Kidney (tissue), 14 donors: Measurements from ENCODE around the gene NSMCE1. TPM values are rescaled to one million over a fixed set of nuclear protein-coding genes. Genes with fewer than 3 reads are reported as not detected.

Source experiments
- DNase-seq, 5 donors: peaks; one replicate each; pipeline ENCODE4 v3.0.0-alpha.2; 2013 to 2020
- FAIRE-seq: peaks from 2 replicates; lab custom pipeline; 2012; peaks lifted over from hg19 to GRCh38; lab: Jason Lieb, UNC
- H3K27ac ChIP-seq, 2 donors: one replicate each; pipeline ENCODE4 v1.7.0; 2013; ENCODE audit warnings: low read depth in 2 of 2, low read length in 2 of 2, inconsistent platforms in 1 of 2
- H3K27me3 ChIP-seq: one replicate; pipeline ENCODE4 v1.7.1; 2013; ENCODE audit warnings: low read length, inconsistent platforms; ENCODE audit not compliant: control insufficient read depth, insufficient read depth
- H3K36me3 ChIP-seq, 3 donors: one replicate each; pipeline versions ENCODE4 v1.7.0 to v1.7.1; 2013; ENCODE audit warnings: low read length in 3 of 3, control low read depth in 1 of 3, inconsistent platforms in 1 of 3; ENCODE audit not compliant: insufficient read depth in 3 of 3, control insufficient read depth in 2 of 3
- H3K4me1 ChIP-seq, 3 donors: one replicate each; pipeline versions ENCODE4 v1.7.0 to v1.7.1; 2013; ENCODE audit warnings: low read length in 3 of 3, inconsistent platforms in 1 of 3, low read depth in 1 of 3; ENCODE audit not compliant: control insufficient read depth in 2 of 3, insufficient read depth in 2 of 3
- H3K4me3 ChIP-seq, 3 donors: one replicate each; pipeline versions ENCODE4 v1.7.0 to v1.8.1; 2013; ENCODE audit warnings: low read length in 3 of 3, control low read depth in 1 of 3, inconsistent platforms in 1 of 3
- H3K9ac ChIP-seq, 3 donors: one replicate each; pipeline versions ENCODE4 v1.7.0 to v1.7.1; 2013; ENCODE audit warnings: low read length in 3 of 3, control low read depth in 1 of 3, inconsistent platforms in 1 of 3
- H3K9me3 ChIP-seq, 3 donors: one replicate each; pipeline versions ENCODE4 v1.7.0 to v1.7.1; 2013; ENCODE audit warnings: low read length in 3 of 3, control low read depth in 1 of 3, inconsistent platforms in 1 of 3; ENCODE audit not compliant: control insufficient read depth in 2 of 3, insufficient read depth in 1 of 3
- intact Hi-C: fragments of 100-400 bp; cut with DNase I; formaldehyde crosslinking; loops from one replicate; pipeline ENCODE4 v1.11.1; 2022
- polyA plus RNA-seq: library from polyadenylated mRNA; stranded (reverse); fragments of 350-450 nt; fragmentation: Illumina TruSeq; extraction: RNeasy Lipid Tissue Mini Kit (QIAGEN cat#74804); gene quantifications from one replicate; pipeline ENCODE4 v1.2.3, GENCODE V29; 2014; ENCODE audit warnings: low read depth, low replicate concordance; ENCODE audit not compliant: insufficient read depth
- total RNA-seq: library from RNA; stranded (reverse); fragmentation: NEBNext Ultra II Directional; extraction: Animal tissue kit (Norgen Biotek cat#: 25700); gene quantifications from one replicate; pipeline ENCODE4 v1.2.1, GENCODE V29; 2021
- TF ChIP-seq, protein P1 (sequence below): IDR thresholded peaks from 3 replicates; pipeline ENCODE4 v1.5.1; 2012; ENCODE audit warnings: mild to moderate bottlenecking, moderate library complexity, borderline replicate concordance; ENCODE audit not compliant: insufficient read depth; ENCODE audit errors: extremely low read depth
- donor health status: control.
- donor health status: control.
- donor health status: control.
- donor health status: control.
- donor health status: control.
- donor health status: DM: yes; HTN: yes; CAD: no.
- donor health status: Normal renal cell carcinoma (clear cell type).

Gene NSMCE1
- total and polyA plus RNA-seq, 2 donors from 2014 or later = 72.1 to 145 TPM

DNA sequence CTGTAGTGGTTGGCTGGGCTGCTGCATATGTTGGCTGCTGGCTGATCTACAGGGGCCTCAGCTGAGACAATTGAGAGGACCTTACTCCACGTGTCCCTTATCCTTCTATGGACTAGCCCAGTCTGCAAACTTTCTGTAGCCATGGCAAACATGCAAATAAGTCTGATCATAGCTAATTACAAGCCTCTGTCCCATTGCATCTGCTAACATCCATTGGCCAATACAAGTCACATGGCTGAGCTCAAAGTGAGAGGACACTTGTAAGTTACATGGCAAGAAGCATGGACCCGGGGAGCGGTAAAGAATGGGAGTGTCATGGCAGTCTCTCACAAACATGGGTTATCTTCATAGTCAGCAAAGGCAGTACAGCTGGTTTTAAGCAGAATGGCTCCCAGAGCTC lies 33.6 kb upstream of the NSMCE1 start:
- H3K36me3 ChIP-seq = no peaks in the 10 kb centered on the region
- intact Hi-C loops = no loop called here
- DNase-seq (no peak), FAIRE-seq (no peak)
- no peaks in the 10 kb centered on the region for H3K4me1 ChIP-seq
- TF ChIP-seq, protein P1, sequence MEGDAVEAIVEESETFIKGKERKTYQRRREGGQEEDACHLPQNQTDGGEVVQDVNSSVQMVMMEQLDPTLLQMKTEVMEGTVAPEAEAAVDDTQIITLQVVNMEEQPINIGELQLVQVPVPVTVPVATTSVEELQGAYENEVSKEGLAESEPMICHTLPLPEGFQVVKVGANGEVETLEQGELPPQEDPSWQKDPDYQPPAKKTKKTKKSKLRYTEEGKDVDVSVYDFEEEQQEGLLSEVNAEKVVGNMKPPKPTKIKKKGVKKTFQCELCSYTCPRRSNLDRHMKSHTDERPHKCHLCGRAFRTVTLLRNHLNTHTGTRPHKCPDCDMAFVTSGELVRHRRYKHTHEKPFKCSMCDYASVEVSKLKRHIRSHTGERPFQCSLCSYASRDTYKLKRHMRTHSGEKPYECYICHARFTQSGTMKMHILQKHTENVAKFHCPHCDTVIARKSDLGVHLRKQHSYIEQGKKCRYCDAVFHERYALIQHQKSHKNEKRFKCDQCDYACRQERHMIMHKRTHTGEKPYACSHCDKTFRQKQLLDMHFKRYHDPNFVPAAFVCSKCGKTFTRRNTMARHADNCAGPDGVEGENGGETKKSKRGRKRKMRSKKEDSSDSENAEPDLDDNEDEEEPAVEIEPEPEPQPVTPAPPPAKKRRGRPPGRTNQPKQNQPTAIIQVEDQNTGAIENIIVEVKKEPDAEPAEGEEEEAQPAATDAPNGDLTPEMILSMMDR = no peak
- no peak overlapping the region for H3K27ac ChIP-seq
- no peak overlapping the region for H3K9ac ChIP-seq
- H3K9me3 ChIP-seq = no peaks in the 10 kb centered on the region
- no peak overlapping the region for H3K4me3 ChIP-seq
- H3K27me3 ChIP-seq = no peaks in the 10 kb centered on the region

DNA sequence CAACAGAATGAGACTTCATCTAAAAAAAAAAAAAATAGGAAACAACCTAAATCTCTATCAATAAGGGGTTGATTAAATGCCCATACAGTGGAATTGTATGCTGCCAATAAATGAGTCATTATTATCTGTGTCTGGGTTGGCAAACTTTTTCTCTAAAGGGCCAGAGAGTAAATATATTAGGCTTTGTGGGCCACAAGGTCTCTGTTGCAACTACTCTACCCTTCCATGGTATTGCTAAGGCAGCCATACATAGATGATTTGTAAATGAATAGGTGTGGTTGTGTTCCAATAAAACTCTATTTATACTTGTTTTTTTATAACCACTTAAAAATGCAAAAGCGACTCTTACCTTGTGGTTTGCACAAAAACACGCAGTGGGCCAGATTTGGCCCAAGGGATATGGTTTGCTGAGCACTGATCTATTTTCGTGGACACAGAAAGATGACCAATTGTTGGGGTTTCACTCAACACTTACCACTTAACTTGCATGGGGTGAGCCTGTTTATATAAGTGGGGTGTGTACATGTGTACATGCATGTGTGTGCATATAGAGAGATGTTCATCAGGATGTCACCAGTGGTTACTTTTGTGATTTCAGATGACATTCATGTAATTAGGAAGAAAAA lies 32.8 kb upstream of the NSMCE1 start:
- no peak for FAIRE-seq
- intact Hi-C loops = no loop called here

DNA sequence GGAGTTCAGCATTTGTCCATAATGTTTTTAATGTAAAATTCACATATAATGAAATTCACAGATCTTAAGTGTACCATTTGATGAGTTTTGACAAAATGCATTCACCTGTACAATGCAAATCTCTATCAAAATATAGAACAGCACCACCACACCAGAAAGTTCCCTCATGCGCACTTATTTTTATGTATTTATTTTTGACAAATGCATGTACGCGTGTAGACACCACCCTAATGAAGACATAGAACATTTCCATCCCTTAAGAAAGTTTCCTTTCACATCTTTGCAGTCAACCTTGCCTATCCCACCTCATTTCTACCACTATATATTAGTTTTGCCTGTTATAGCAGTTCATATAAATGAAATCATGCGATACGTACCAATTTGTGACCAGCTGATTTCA lies 29.6 kb upstream of the NSMCE1 start:
- no peak overlapping the region for H3K9ac ChIP-seq
- DNase-seq (no peak), FAIRE-seq (no peak)
- TF ChIP-seq, protein P1 = no peak
- intact Hi-C loops = no loop called here
- H3K4me3 ChIP-seq = no peak overlapping the region
- no peaks in the 10 kb centered on the region for H3K27me3 ChIP-seq
- H3K4me1 ChIP-seq = no peaks in the 10 kb centered on the region
- no peak overlapping the region for H3K27ac ChIP-seq
- H3K36me3 ChIP-seq = no peaks in the 10 kb centered on the region
- no peaks in the 10 kb centered on the region for H3K9me3 ChIP-seq

More for the DNA sequence above, 32.8 kb upstream of the NSMCE1 start:
- no peaks in the 10 kb centered on the region for H3K36me3 ChIP-seq
- DNase-seq = no peak
- H3K27ac ChIP-seq = no peak overlapping the region
- H3K9me3 ChIP-seq = no peaks in the 10 kb centered on the region
- H3K4me1 ChIP-seq = no peaks in the 10 kb centered on the region
- no peaks in the 10 kb centered on the region for H3K27me3 ChIP-seq
- no peak overlapping the region for H3K9ac ChIP-seq
- no peak overlapping the region for H3K4me3 ChIP-seq
- TF ChIP-seq, protein P1 = no peak

- intact Hi-C loops = no loop called here
- no peaks in the 10 kb centered on the region for H3K27me3 ChIP-seq
- H3K36me3 ChIP-seq = no peaks in the 10 kb centered on the region
- TF ChIP-seq, protein P1 = no peak
- DNase-seq (no peak), FAIRE-seq (no peak)
- no peaks in the 10 kb centered on the region for H3K9me3 ChIP-seq
- H3K4me1 ChIP-seq = no peaks in the 10 kb centered on the region
- H3K4me3 ChIP-seq = no peak overlapping the region
- no peak overlapping the region for H3K27ac ChIP-seq
- H3K9ac ChIP-seq = no peak overlapping the region
Observed at GRCh38 chr16:27293343-27293742, 24.8 kb upstream of the NSMCE1 start.
